Astrocyte (in vitro differentiated cells and primary cell): ENCODE results near the gene LRPPRC.

ENCODE experiments used
- CTCF ChIP-seq: IDR thresholded peaks from 2 replicates; pipeline ENCODE4 v1.5.1; 2011; ENCODE audit warnings: low read depth, mild to moderate bottlenecking, inconsistent platforms, low read length, moderate library complexity; ENCODE audit not compliant: insufficient read depth
- EZH2 ChIP-seq: IDR thresholded peaks from 2 replicates; pipeline ENCODE4 v1.6.1; 2012; ENCODE audit warnings: mild to moderate bottlenecking, low read length, inconsistent platforms; ENCODE audit not compliant: insufficient read depth

GRCh38 chr2:43986600-43986999 is 9.2 kb downstream of the LRPPRC start:
- no peak for TF ChIP-seq EZH2
- TF ChIP-seq CTCF = no peak
